NCI-H2081 treated with DMSO at 0.1 percent for 48 hours (cell line): ENCODE measurements around the gene UBAP2L.
A peak's percentile ranks its signal among the peaks of the same experiment; 100 is the strongest.
"Not testable (repeated sequence)": the region's sequence is repeated elsewhere in the genome, so short reads cannot be mapped to it uniquely, and the experiment has no call there.

Experiments used
- DNase-seq: peaks from one replicate; lab custom pipeline; 2025; lab: John Stamatoyannopoulos, UW

The UBAP2L gene

DNA sequence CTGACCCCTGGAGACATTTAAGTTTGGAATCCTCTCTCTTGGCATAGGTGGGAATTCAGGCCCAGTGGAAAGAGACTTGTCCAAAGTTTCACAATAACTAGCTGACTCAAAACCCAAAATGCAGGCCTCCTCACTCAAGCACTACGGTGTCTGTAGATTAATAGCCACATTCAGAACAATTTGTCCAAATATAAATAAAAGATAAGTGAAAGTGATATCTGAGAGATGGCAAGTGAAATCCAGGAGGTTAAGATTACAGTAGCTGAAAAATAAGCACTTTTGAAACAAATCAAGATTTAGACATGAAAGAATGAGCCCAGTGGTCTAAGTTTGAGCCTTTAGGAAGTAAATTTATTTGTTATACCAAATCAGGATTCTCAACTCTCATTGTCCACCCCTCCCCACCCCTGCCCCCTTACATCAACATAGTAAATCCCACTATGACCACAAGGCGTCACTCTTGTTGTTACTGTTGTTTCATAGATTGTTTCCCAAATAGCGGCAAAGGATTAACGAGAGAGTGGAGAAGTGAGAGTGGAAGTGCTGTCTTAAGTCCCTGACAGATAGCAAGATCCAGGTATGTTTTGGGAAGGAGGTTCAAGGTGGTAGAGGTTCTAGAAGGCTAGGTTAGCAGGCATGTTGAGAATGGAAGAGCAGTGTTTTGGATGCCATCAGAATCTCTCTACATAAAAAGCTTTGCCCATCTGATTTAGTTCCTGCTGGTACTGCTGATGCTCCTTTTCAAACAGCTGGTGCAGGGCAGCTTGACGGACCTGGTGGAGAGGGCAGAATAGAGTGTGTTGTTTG lies 21.8 kb upstream of the UBAP2L start:
- peak; percentile 39 for DNase-seq

DNA sequence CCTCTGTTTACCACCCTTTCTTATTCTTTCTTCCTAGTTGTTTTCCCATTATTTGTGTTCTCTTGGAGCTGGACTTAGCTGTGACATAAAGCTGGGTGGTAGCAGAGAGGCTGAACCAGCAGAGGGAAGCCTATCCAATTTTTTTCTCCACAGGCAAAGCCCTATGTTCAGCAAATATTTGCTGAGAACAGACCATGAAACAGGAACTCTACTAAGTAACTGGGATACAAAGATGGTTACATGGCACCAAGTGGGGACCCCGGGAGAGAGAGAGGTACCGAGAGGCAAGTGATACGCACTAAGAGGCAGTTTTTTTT lies 21.2 kb upstream of the UBAP2L start:
- no peak for DNase-seq

DNA sequence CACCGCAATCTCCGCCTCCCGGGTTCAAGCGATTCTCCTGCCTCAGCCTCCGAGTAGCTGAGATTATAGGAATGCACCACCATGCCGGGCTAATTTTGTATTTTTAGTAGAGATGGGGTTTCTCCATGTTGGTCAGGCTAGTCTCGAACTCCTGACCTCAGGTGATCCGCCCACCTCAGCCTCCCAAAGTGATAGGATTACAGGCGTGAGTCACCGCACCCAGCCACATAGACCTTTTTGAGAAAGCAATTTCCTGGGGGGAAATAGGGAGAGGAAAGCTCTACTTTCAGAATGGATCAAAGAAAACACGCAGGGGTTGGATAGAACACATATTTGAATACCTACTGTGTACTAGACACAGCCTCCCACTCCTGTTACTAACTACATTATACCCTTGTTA lies 15.0 kb upstream of the UBAP2L start:
- not testable (repeated sequence) for DNase-seq

GRCh38 chr1:154206196-154206595 lies 14.6 kb upstream of the UBAP2L start, which contains the start of gene CFAP141:
Gene CFAP141, minus strand, starts transcription at chr1:154206333. Its CDS starts 26 bp downstream, at chr1:154206307.
- DNase-seq = no peak

- no peak for DNase-seq
Measured at GRCh38 chr1:154207262-154207661, 13.5 kb upstream of the UBAP2L start.

DNA sequence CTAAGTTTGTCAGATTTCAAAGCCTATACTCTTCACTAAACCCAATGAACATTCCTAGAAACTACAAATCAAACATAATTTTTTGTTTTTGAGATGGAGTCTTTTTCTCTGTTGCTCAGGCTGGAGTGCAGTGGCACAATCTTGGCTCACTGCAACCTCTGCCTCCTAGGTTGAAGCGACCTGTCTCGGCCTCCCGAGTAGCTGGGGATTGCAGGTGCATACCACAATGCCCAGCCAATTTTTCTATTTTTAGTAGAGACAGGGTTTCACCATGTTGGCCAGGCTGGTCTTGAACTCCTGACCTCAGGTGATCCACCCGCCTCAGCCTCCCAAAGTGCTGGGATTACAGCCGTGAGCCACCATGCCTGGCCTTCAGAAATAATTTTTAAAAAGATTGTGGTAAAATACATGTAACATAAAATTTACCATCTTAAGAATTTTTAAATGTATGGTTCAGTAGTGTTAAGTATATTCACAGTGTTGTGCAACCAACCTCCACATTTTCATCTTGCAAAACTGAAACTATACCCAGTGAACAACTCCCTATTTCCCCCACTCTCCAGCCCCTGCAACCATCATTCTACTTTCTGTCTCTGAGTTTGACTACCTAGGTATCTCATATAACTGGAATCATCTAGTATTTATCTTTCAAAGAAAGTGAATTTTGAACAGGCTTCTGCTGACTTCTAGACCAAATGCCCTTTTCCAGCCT lies 11.9 kb upstream of the UBAP2L start:
- DNase-seq = no peak

DNA sequence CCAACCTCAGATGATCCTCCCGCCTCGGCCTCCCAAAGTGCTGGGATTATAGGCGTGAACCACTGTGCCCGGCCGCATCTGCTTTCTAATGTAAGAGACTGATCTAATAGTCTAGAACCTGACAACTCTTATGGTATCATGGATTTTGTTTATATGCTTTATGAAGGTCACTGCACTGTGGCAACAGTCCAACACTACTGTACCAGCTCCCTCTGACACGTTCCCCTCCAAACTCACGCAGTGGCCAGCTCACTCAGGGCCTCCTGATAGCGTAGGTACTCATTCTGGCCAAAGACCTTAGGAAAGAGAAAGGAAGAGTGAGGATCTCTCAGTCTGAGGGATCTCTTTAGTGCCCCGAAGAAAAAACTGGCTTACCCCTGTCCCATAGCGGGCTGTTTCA lies 8.7 kb upstream of the UBAP2L start:
- DNase-seq = no peak

DNA sequence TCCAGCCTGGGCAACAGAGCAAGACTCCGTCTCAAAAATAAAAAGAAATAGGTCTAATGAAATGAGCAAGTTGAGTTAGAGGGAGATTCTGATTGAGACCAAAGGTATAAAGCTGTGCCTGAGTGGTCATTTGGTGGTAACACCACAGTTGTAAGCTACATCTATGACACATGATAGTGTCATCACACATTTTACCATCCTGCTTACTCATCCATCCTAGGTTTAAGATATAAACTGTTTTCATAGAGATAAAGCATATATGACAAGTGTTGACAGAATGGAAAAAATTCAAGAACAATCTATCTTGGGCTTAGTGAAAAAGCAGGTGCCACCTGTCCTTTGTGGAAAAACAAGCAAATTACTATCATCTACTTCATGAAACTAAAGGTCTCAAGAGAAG lies 7.5 kb upstream of the UBAP2L start:
- DNase-seq = no peak

DNA sequence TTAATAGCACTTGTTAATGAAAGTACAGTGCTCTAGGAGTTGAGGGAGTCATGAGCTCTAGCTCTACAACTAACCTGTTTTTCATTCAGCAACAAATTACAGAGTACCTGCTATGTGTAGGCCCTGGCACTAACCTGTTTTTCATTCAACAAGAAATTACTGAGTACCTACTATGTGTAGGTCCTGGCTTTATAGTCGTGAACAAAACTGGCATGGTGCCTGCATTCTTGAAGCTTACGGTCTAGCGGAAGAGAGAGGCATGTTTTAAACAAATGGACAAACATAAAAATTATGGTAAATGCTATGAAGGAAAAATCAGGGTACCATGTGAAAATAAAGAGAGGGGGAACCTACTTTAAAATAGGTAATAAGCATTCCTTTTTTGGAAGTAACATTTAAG lies 2.2 kb upstream of the UBAP2L start:
- DNase-seq = no peak

GRCh38 chr1:154219541-154219940 lies 1.2 kb upstream of the UBAP2L start:
- DNase-seq = no peak

DNA sequence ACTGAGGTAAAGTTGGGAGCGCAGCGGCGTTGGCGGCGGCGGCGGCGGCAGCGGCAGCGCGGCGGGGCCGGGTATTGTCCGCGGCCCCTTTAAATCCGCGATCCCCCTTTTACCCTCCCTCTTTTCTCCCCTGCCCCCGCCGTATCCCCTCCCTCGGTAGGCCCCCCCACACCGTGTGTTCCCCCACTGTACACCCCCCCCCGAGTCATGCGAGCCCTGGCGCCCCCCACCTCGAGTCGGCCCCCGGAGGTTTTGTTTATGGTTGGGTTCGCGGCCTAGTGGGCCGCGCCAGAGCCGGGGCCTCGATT lies 169 bp downstream of the UBAP2L start:
- DNase-seq = no peak

- DNase-seq = no peak
Measured at GRCh38 chr1:154221278-154222001, 685 bp downstream of the UBAP2L start.

DNA sequence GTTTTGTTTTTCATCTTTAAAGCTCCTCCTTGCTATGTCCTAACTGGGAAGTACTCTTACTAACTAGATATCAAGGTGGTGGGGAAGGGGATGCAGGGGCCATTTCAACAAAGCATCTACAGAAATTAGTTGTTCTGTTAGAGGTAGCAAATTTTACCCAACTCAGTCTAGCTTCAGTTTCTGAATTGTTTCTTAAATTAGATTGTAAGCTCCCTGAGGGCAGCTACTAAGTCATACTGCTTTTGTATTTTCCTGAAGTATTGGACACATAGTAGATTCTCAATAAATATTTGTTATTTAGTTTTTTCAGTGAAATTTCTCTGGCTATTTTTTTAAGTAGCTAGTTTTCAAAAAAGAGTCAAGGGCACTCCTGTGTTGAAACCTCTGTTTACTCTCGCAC lies 1.8 kb downstream of the UBAP2L start:
- no peak for DNase-seq

- no peak for DNase-seq
Measured at GRCh38 chr1:154222918-154223317, 2.2 kb downstream of the UBAP2L start.

- DNase-seq = no peak
Measured at GRCh38 chr1:154223621-154224020, 2.9 kb downstream of the UBAP2L start.

DNA sequence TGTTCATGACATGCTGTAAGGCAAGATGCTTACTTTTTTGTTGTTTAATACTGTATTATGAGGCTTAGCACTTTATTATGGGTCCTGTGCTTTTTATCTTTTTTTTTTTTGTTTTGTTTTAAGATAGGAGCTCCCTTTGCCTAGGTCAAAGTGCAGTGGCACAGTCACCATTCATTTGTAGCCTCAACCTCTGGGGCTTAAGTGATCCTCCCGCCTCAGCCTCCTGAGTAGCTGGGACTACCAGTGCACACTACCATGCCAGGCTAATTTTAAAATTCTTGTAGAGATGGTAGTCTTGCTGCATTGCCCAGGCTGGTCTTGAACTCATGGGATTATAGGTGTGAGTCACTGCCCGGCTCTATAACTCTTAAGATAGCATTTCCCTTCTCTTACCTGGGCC lies 4.6 kb downstream of the UBAP2L start:
- no peak for DNase-seq

DNA sequence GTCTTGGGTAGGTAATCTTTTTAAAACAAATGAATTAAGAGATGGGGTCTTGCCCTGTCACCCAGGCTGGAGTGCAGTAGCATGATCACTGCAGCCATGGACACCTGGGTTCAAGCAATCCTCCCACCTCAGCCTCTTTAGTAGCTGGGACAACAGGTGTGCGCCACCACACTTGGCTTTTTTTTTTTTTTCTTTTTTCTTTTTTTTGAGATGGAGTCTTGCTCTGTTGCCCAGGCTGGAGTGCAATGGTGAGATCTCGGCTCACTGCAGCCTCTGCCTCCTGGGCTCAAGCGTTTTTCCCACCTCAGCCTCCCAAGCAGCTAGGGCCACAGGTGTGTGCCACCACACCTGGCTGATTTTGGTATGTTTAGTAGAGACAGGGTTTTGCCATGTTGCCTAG lies 10.4 kb downstream of the UBAP2L start:
- not testable (repeated sequence) for DNase-seq

DNA sequence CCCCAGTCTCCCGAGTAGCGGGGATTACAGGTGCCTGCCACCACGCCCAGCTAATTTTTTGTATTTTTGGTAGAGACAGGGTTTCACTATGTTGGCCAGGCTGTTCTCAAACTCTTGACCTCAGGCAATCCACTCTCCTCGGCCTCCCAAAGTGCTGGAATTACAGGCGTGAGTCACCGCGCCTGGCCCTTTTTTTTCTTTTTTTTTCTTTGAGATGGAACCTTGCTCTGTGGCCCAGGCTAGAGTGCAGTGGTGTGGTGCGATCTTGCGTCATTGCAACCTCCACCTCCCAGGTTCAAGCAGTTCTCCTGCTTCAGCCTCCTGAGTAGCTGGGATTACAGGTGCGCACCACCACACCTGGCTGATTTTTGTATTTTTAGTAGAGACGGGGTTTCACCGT lies 12.4 kb downstream of the UBAP2L start:
- DNase-seq = not testable (repeated sequence)

DNA sequence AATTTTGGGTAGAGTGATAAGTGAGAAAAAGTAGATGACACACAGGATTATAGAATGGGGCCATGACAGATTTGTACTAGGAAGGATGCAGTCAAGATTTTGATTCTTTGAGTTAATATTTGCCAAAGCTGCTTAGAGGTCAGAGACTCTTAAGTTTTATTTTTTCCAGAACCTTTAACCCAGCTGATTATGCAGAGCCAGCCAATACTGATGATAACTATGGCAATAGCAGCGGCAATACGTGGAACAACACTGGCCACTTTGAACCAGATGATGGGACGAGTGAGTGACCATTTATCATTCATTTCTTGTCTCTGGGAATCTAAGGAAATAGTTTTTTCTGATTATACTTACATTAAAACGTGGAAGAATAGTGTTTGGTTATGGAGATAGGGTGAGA lies 16.1 kb downstream of the UBAP2L start:
- DNase-seq = no peak

GRCh38 chr1:154237435-154237834 lies 16.7 kb downstream of the UBAP2L start:
- no peak for DNase-seq

- no peak for DNase-seq
Measured at GRCh38 chr1:154237880-154238506, 17.2 kb downstream of the UBAP2L start.

DNA sequence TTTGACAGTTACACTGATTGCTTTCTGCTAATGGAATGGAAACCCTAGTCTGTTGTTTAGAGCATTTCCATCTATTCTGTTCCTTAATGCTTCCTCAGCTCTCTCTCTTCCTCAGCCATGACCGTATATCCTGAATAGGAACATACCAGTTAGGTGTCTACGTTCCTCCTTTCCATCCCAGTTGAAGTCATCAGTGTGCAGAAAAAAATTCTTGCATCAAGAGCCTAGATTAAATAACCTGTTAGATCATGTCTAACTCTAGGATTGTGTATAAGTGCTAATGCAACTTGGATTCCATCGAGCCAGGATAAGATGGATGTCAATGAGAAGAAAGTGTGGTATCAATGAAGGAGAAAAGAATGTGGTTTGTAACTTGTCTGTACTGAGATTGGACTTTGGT lies 18.7 kb downstream of the UBAP2L start:
- DNase-seq = no peak
